GM19193 (cell line): Measurements from ENCODE around the gene TNFAIP6.

ENCODE experiments used
- POLR2A ChIP-seq: IDR thresholded peaks from 4 replicates; pipeline ENCODE4 v1.6.1; 2011; ENCODE audit not compliant: insufficient read depth, insufficient read length; ENCODE audit errors: extremely low read depth

Gene TNFAIP6

DNA sequence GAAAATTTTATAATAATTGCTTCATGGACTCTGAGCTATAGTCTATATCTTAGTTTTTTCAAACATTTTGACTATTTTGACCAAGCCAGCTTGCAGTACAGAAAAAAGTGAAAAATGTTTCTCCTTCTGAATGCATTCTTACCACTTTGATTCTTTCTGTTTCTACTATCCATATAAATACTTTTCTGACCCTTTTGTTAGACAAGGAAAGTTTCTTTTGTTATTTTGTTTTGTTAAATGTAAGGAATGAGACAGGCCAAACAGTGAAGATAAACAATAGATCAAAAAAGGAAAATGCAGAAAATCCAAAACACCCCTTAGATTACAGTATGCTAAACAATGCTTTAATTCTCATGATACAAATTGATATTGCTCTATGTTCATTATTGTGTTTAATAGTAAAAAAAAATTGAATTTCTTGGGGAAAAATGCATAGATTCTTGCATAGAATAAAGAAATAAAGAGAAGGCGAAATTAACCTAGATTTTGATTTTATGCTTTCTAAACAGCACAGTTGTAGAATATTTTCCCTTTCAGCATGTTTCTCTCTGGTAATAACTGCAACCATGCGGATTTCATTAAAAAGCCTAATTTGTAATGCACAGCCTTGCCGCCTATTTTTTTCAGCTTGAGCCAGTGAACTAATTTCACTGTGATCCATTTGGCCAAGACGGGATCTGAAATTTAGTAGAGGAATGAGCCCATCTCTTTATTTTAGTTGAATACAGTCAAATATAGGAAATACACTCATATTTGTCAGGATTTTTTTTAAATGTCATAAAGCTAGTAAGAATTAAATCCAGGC, 976 bp downstream of the TNFAIP6 start:
- no peak for TF ChIP-seq POLR2A

DNA sequence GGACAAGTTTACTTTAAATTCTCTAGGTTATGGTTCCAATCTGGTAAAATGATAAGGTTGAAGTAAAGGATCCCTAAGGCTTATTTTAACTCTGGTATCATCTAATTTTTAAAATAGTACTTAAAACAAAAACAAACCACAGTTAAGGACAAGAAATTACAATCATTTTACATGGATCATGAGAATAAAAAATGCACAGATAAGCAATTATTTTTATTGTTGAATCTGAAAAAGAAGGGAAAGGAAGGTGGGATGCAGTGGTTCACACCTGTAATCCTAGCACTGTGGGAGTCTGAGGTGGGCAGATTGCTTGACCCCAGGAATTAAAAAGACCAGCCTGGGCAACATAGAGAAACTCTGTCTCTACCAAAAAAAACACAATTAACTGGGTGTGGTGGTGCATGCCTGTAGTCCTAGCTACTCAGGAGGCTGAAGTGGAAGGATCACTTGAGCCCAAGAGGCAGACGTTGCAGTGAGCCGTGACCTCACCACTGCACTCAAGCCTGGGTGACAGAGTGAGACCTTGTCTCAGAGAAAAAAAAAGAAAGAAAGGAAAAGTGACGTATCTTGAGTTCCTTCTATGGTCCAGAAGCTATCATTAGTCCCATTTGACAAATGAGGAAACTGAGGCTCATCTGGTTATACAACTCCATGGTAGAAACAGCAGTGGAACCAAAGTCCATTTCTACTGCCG, 2.5 kb downstream of the TNFAIP6 start:
- TF ChIP-seq POLR2A = no peak

GRCh38 chr2:151361674-151362370, 4.4 kb downstream of the TNFAIP6 start:
- no peak for TF ChIP-seq POLR2A

DNA sequence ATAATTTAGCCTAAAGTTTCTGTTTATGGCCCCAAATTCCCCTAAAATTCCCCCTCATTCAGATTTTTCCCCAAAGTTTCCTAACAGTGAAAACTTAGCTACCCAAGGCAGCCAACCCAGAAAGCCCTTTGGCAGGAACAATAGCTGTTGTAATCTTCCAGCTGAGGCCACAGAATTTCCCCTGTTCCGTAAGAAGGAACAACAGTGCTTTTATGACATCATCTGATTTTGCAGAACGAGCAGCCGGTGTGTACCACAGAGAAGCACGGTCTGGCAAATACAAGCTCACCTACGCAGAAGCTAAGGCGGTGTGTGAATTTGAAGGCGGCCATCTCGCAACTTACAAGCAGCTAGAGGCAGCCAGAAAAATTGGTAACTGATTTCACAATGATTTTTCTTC, 6.3 kb downstream of the TNFAIP6 start:
- no peak for TF ChIP-seq POLR2A

GRCh38 chr2:151367571-151367970, 10.2 kb downstream of the TNFAIP6 start:
- no peak for TF ChIP-seq POLR2A

DNA sequence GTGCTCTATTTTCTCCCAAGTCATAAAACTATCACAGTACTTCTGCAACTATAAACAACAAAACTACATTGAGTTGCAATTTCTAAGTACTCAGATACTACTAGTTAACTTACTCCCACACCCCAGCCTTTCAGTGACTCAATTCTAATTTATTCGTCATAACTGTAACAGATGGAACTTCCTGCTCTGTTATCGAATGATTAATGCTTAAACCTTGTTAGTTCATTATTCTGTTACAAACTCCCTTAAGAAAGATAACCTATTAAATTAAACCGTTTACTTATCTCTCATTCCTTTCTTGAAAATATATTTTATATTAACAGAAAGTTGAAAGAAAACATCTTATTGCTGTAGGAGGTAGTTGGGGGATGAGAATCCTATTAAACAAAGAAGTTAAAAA, 17.0 kb downstream of the TNFAIP6 start:
- TF ChIP-seq POLR2A = no peak

GRCh38 chr2:151379169-151379568, 21.8 kb downstream of the TNFAIP6 start:
- TF ChIP-seq POLR2A = no peak

DNA sequence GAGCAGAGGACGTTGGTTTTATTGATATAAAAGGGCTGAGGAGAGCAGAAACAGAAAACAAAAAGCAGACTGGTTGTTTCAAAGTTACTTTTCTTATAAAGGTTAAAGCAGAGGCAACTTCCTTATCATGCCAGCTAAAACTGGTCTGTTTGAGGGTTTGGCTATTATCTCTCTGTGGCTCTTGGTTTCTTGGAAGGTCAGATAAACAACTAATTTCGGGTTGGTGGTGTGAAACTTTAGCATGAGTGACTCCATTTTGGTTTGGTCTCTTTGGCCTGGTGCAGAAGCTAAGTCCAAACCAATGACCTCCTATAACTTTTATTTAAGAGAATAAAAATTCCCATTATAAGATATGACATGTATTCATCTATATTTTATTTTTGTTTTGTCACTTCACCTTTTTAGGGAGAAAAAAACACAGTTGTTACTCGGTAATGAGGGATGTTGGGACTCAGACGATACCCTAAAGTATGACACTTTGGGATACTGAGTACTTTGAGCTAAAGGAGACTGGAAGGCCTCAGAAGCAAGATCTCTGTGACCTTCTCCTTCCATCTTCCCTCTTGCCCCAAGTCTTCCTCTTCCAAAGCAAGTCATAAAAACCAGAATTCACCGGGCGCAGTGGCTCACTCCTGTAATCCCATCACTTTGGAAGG, 23.3 kb downstream of the TNFAIP6 start:
- no peak for TF ChIP-seq POLR2A

GRCh38 chr2:151381266-151381665, 23.9 kb downstream of the TNFAIP6 start:
- TF ChIP-seq POLR2A = no peak

DNA sequence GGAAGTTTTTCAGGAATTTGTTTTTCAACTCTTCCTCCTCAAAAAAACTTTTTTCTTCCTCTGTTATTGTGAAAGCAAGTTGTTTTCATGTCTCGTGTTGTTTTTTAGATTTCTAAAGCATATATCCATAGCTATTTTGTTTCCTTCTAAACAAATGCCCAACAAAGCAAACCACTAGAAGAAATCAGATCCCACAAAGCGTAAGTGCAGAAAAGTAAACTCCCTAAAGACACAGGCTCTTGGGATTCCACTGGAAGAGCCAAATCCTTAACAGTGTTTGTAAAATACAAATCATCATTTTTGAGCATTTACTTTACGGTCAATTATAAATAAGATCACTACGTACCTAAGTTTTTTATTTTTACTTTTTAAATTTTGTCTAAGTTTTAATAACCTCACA, 30.6 kb downstream of the TNFAIP6 start:
- no peak for TF ChIP-seq POLR2A

- no peak for TF ChIP-seq POLR2A
These were observed 34.0 kb downstream of the TNFAIP6 start for GRCh38 chr2:151391436-151391835.

DNA sequence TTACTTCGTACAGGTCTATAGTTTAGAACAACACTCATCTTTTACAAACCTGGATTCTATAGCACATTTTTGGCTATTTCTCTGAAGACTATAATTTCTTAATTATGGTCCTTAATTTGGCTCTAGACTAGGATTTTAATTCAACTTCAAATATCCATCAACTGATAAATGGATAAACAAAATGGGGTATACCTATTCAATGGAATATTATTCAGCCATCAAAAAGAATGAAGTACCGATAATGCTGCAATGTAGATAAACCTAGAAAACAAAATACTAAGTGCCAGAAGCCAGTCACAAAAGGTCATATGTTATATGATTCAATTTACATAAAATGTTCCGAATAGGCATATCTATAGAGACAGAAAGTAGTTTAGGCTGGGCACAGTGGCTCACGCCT, 37.1 kb downstream of the TNFAIP6 start:
- no peak for TF ChIP-seq POLR2A

DNA sequence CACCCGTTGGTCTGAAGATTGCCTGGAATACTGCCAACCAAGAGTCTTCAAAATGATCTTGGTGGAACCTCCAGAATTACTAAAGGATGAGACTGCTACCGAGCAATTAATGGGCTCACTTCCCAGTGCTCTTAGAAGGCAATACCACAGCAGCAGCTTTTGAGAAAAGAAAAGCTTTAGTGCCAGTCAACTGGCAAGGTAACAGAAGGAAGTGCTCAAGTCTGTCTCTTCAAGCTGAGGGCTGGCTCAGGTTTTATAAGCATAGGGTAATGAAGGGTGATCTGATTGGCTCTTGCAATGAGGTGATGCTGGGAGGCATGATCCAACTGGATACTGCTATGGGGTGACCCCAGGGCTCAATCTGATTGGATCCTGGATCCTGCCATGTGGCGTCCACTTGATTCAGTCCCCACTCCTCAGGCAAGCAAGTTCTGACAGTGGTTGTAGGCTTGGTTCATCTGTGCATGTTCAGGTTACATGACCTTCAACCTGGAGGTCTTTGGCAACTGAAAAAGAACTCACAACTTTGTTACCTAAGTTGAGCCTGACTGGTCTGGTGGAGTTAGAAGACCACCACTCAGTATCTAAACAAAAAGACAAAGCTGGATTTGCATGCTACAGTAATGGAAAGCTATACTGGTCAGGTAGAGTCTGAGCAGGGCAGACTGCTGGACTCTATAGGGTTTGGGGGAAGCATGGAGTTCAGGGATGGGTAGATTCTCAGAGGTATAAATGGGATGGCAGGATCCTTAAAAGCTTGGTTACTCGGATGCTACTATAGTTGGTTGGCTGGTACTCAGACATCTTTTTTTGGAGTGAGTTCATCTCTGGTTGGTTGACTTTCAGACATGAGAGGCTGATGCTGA, 38.4 kb downstream of the TNFAIP6 start:
- no peak for TF ChIP-seq POLR2A

DNA sequence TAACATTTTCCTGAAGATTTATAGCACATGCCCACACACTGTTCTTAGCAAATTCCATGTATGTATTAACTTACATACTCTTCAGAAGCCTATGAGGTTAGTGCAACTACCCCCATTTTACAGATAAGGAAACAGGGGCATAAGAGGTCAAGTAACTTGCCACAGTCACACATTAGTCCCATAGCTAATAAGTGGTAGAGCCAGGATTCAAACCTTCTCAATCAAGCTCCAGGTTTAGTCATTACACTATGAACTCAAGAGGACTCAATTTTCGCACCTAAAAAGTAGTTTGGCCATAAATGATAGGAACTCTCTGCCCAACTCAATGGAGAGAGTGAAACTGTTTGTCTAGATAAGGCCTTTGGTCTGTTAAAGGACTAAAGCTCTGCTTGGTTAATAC, 42.6 kb downstream of the TNFAIP6 start:
- TF ChIP-seq POLR2A = no peak
